DMS 273 treated with DMSO at 0.1 percent for 48 hours (cell line): ENCODE results near the gene SLC25A29.
"Not testable (repeated sequence)": the region's sequence is repeated elsewhere in the genome, so short reads cannot be mapped to it uniquely, and the experiment has no call there.

Source experiments
- DNase-seq: peaks from one replicate; lab custom pipeline; 2025; lab: John Stamatoyannopoulos, UW

The SLC25A29 gene

DNA sequence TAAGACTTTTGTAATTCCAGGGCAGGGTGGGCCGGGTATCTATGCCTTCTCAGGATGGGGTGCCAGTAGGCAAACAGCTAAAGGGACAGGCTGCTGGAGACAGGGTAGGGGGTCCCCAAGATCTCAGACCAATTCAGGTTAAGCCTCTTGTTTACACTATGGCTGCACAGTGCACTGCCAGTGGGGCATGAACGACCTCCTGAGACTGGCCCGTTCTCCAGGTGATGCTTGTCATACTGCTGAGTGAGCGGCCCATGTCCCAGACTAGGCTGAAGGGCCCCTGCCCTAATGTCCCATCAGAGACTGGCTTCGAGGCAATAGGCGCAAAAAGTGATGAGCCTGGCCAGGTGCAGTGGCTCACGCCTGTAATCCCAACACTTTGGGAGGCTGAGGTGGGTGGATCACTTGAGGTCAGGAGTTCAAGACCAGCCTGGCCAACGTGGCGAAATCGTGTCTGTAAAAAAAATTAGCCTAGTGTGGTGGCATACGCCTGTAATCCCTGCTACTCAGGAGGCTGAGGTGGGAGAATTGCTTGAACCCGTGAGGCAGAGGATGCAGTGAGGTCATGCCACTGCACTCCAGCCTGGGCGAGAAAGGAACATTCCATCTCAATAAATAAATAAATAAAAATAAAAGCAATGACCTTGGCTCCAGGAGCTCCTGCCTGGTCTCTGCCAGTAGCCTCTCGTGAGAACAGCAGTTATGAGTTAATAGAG is 12.6 kb downstream of the SLC25A29 start:
- DNase-seq = no peak

DNA sequence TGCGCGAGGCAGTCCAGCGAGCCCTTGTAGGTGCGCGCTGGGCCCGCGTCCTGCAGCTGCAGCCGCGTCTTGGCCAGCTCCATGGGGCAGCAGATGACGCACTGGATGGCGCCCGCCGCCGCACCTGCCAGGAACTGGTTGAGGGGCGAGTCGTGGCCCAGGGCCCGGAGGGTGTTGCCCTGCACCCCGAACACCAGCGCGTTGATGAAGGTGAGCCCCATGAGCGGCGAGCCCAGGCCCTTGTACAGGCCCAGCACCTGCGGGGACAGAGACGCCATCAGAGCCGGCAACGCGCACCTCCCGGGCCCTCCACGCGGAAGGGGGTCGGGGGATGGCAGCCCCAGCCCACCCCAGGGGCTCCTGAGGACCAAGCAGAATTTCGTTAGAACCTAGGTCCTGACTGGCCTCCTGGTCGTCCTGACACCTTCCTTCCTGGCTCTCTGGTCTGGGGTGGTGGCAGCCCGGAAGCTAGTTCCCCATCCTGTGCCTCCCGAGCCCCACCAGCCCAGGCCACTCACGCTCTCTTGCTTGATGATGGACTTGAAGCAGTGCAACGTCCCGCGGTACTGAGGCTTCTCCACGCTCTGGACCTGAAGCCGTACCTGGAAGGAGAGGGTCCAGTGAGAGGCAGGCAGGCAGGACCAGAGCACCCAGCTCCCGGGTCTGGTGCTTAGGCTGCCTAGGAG is 13.3 kb downstream of the SLC25A29 start:
- DNase-seq = no peak

- no peak for DNase-seq
Measured at GRCh38 chr14:100292301-100292775, 13.9 kb downstream of the SLC25A29 start.

GRCh38 chr14:100291305-100292075 is 14.8 kb downstream of the SLC25A29 start:
- no peak for DNase-seq

- DNase-seq = no peak
Measured at GRCh38 chr14:100290607-100291304, 15.5 kb downstream of the SLC25A29 start.

- no peak for DNase-seq
Measured at GRCh38 chr14:100289916-100290606, 16.2 kb downstream of the SLC25A29 start.

DNA sequence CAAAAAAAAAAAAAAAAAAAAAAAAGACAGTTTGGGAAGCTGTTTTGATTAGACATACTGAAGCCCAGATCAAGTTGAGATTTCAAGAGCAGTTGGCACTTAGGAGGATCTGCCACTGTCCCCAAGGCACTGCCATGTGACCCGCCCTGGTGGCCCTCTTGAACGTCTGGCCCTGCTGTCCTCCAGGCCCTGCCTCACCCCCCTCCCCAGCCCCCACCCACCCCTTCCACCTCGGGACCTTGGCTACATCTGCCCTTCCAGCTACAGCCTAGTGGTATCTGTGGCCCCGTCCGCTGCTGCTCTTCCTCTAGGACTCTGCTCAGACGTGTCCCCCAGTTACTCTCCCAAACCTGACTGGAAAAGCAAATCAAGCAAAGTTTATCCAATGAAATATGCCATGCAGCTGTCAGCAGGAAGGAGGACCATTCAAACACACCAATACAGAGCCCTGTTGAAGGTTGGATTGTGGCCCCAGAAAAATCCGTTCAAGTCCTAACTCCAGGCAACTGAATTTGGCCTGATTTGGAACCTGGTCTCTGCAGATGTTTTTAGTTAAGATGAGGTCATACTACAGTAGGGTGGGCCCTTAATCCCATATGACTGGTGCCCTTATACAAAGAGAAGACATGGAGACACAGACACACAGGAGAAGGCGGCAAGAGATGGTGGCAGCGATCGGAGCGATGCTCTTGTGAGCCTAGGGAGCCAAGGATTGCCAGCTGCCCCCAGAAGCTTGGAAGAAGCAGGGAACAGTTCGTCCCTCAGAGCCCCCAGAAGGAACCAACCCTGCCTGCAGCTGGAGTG is 17.7 kb downstream of the SLC25A29 start:
- DNase-seq = no peak

- DNase-seq = not testable (repeated sequence)
Measured at GRCh38 chr14:100287998-100288295, 18.3 kb downstream of the SLC25A29 start.

DNA sequence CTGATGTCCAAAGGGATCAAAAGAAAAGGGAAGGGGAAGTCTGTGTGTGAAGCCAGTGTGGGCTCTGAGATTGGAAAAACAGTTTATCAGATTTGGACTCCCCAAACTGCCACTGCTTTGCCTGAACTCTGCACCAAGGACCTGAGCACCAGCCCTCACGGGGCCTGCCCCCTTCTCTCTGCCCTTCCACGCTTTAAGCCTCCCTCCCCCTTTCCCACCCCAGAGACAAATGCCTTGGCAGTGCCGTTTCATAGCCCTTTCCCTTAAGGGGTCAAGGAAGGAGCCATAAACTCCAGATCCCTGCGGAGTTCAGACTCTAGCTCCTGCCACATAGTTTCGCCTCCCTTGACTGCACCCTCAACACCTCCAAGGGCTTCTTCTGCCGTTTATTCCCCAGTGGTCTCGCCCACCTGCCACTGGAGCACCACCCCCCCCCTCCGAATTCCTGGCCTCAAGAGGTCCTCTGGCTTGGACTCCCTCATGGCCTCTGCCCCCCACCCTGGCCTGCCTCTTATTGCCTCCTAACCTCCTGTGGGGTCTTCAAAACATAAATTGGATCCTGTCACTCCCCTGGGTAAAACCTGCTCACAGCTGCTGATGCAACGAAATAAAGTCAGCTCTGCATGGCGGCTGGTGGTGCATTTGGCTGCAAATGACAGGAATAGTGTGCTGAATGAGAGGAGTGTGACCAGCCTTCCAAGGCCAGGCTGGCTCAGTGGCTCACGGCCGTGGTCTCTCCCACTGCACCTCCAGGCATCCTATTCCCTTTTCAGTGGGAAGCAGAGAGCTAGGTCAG is 18.8 kb downstream of the SLC25A29 start:
- DNase-seq = no peak

DNA sequence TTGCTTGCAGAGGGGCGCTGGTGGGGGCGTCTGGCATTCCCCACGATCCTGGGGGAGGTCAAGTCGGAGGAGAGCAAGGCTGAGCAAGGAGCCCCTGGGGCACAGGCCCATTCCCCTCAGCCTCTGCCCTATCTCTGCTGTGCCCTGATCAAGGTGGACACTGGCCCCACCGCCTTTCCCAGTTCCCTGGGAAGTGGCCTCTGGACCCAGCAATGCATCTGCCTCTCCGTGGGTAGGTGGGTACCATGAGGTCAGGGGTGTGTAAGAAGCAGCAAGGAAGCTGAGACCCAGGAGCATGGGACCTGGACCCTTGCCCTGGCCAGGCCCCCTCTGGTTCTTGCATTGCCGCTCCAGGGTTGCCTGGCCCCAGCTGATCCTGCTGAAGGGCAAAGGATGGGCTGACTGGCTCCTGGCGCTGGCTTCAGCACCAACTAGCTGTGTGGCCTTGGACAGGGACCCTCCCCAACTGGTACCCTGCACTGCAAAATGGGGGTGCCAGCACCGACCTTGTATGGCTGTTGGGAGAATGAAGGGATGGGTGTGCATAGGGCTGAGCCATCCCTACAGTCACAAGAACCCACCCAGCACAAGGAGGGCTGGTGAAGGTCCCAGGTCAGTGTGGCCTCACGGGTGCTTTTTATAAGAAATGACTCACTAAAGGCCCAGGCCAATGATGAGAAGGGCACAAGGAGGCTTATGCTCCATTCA is 19.6 kb downstream of the SLC25A29 start:
- DNase-seq = no peak

- no peak for DNase-seq
Measured at GRCh38 chr14:100285913-100286400, 20.3 kb downstream of the SLC25A29 start.

- DNase-seq = no peak
Measured at GRCh38 chr14:100285021-100285912, 21.0 kb downstream of the SLC25A29 start.

GRCh38 chr14:100283984-100284881 is 22.0 kb downstream of the SLC25A29 start:
- no peak for DNase-seq

- DNase-seq = not testable (repeated sequence)
Measured at GRCh38 chr14:100283436-100283835, 22.8 kb downstream of the SLC25A29 start.

DNA sequence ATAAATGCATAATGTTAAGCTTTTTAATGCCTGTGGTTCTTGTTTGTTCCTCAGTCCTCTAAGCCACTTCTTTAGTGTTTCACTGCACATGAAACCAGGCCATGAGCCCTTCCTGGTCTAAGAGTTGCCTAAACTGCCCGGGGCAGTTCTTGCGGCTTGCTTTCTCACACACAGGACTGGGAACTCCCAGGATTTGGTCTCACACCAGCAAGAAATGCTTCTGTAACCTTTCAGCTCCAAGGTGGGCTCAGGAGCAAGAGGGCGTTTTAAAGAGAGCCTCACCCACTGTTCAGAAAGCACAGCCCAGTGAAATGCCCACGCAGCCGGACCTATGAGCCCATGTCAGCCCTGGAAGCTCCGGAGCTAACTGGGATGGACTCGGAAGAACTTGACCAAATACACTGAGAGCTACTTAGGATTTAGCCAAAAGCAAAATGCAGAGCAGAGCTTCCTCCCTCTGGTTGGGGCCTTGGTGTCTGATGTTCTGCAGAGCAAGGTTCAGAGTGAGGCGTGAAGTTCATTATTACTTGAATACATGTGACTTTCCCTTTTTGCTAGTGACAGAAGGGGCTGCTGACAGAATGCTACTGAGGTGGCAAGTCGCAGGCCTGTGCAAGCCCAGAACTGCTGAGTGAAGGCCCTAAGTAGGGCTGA is 23.4 kb downstream of the SLC25A29 start:
- no peak for DNase-seq

DNA sequence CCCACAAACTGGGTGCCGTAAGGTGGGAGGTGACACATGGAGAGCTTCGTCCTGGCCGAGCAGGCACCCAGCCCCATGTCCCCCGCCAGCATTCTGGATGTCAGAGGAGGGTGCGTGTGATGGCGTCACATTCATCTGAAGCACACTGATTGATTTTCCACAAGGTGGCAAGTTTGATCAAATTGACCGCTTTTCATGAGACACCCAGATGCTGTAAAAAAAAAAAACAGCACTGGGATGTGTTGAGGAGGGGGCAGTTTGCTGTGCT is 24.2 kb downstream of the SLC25A29 start:
- DNase-seq = no peak
